Spleen (tissue), 11 donors: Measurements from ENCODE around the gene CACNA1C. TPM values are rescaled to one million over a fixed set of nuclear protein-coding genes. Genes with fewer than 3 reads are reported as not detected.

Experiments
- DNase-seq: peaks from one replicate; pipeline ENCODE4 v3.0.0-alpha.2; 2020
- H3K27ac ChIP-seq, 8 donors: fragments of 200-600 bp; sonication (generic) in 7 of 8; 1 replicate in 4 of 8; 2 replicates in 4 of 8; pipeline versions ENCODE4 v1.5.0 to v1.8.0; 2016 to 2021; ENCODE audit warnings: inconsistent platforms in 4 of 8, mild to moderate bottlenecking in 4 of 8, moderate library complexity in 1 of 8
- H3K27me3 ChIP-seq, 7 donors: fragments of 200-600 bp; sonication (generic) in 6 of 7; replicated peaks in 1 of 7; 1 replicate in 4 of 7; 2 replicates in 3 of 7; pipeline versions ENCODE4 v1.5.0 to v1.8.0; 2016 to 2021; ENCODE audit warnings: inconsistent platforms in 3 of 7, mild to moderate bottlenecking in 1 of 7
- H3K36me3 ChIP-seq, 6 donors: fragments of 200-600 bp; sonication (generic) in 5 of 6; 1 replicate in 4 of 6; 2 replicates in 2 of 6; pipeline versions ENCODE4 v1.5.0 to v1.8.0; 2016 to 2021; ENCODE audit warnings: inconsistent platforms in 2 of 6
- H3K4me1 ChIP-seq, 6 donors: fragments of 200-600 bp; sonication (generic) in 5 of 6; 1 replicate in 3 of 6; 2 replicates in 3 of 6; pipeline versions ENCODE4 v1.5.0 to v1.8.0; 2016 to 2021; ENCODE audit warnings: inconsistent platforms in 3 of 6
- H3K4me3 ChIP-seq, 8 donors: fragments of 200-600 bp; sonication (generic) in 7 of 8; 1 replicate in 4 of 8; 2 replicates in 4 of 8; pipeline versions ENCODE4 v1.5.0 to v1.8.0; 2016 to 2021; ENCODE audit warnings: inconsistent platforms in 4 of 8, mild to moderate bottlenecking in 4 of 8, moderate library complexity in 2 of 8
- H3K9me3 ChIP-seq, 8 donors: fragments of 200-600 bp; sonication (generic) in 7 of 8; 1 replicate in 4 of 8; 2 replicates in 4 of 8; pipeline versions ENCODE4 v1.5.0 to v1.8.0; 2016 to 2021; ENCODE audit warnings: inconsistent platforms in 4 of 8
- POLR2A ChIP-seq, 3 donors: fragments of 450-650 bp; IDR thresholded peaks; one replicate each; pipeline ENCODE4 v1.5.1; 2017; ENCODE audit warnings: antibody characterized with exemption in 3 of 3, mild to moderate bottlenecking in 1 of 3
- POLR2AphosphoS5 ChIP-seq, 3 donors: sonication (generic); formaldehyde crosslinking; IDR thresholded peaks; one replicate each; pipeline ENCODE4 v1.5.1; 2017; ENCODE audit warnings: antibody characterized with exemption in 3 of 3
- WGBS, 5 donors: extraction: QIAGEN DNeasy Blood & Tissue Kit in 3 of 5; methylation state at CpG; one replicate each; pipeline versions ENCODE4 v1.1.5 to v1.1.7; 2013 to 2018; 5-methylcytosine and 5-hydroxymethylcytosine counted together
- intact Hi-C: fragments of 100-400 bp; cut with DNase I; formaldehyde crosslinking; loops from one replicate; pipeline ENCODE4 v1.15.0; 2023; ENCODE audit warnings: low total_unique reads
- polyA plus RNA-seq, 3 donors: library from polyadenylated mRNA; stranded (reverse); fragments of 200-250 nt; gene quantifications; one replicate each; pipeline ENCODE4 v1.2.1, GENCODE V29; 2013
- total RNA-seq, 7 donors: library from RNA; depleted of rRNA in 3 of 7; stranded (reverse); fragments of >200 nt in 3 of 7; fragmentation: NEBNext Ultra II Directional in 4 of 7; extraction: Animal tissue kit (Norgen Biotek cat#: 25700) in 4 of 7; gene quantifications; one replicate each; pipeline versions ENCODE4 v1.1.0 to v1.2.1, GENCODE V29; 2016 to 2021
- TF ChIP-seq, protein P1 (sequence below), 11 experiments: fragments of 200-600 bp in 7 of 11; fragments of 450-650 bp in 4 of 11; sonication (generic) in 4 of 11; IDR thresholded peaks in 8 of 11; conservative IDR thresholded peaks in 3 of 11; 1 replicate in 7 of 11; 2 replicates in 4 of 11; pipeline versions ENCODE4 v1.4.0 to v1.8.0; 2016 to 2021; ENCODE audit warnings: antibody characterized with exemption in 11 of 11, inconsistent platforms in 4 of 11, mild to moderate bottlenecking in 1 of 11
- donor health status: healthy with polysubstance abuse.
- donor health status: DM: no; HTN: no; CAD: no; lungs with moderate emphysema.
- donor health status: DM: no; HTN: no; CAD: no.
- donor health status: Bipolar disorder and iron deficiency.
- donor health status: healthy.
- donor health status: DM: no; HTN: no; CAD: no.
- donor health status: DM: yes; HTN: yes; CAD: no.

Gene CACNA1C
- total and polyA plus RNA-seq, 10 donors: 0.67 to 27.6 (median 18.4) TPM

DNA sequence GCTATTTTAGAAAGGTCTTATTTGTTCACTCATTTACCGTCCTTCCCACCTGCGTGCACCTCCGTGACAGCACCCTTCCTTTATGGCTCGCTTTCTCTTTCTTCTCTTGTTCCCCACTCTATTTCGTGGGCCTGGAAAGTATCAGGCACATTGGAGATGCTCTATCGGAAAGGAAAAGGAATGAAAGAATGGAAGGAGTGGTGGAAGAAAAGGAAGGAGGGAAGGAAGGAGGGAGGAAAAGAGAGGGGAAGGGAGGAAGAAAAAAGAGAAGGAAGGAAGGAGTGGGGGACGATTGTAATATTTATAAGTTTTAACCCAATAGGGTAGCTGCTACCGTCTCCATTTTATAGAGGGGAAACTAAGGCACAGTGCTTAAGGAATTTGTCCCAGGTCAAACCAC lies 363.4 kb downstream of the CACNA1C start:
- no peak overlapping the region for H3K27ac ChIP-seq
- no peak overlapping the region for H3K4me3 ChIP-seq
- no peaks in the 10 kb centered on the region for H3K9me3 ChIP-seq
- DNase-seq: no peak
- no peaks in the 10 kb centered on the region for H3K27me3 ChIP-seq
- no peaks in the 10 kb centered on the region for H3K36me3 ChIP-seq
- 84 to 91% (median 87%) methylated on average over 8 of the region's 8 CpGs for WGBS, 5 donors
- intact Hi-C loops: no loop called here
- TF ChIP-seq, protein P1, sequence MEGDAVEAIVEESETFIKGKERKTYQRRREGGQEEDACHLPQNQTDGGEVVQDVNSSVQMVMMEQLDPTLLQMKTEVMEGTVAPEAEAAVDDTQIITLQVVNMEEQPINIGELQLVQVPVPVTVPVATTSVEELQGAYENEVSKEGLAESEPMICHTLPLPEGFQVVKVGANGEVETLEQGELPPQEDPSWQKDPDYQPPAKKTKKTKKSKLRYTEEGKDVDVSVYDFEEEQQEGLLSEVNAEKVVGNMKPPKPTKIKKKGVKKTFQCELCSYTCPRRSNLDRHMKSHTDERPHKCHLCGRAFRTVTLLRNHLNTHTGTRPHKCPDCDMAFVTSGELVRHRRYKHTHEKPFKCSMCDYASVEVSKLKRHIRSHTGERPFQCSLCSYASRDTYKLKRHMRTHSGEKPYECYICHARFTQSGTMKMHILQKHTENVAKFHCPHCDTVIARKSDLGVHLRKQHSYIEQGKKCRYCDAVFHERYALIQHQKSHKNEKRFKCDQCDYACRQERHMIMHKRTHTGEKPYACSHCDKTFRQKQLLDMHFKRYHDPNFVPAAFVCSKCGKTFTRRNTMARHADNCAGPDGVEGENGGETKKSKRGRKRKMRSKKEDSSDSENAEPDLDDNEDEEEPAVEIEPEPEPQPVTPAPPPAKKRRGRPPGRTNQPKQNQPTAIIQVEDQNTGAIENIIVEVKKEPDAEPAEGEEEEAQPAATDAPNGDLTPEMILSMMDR (IDR thresholded peaks at IDR 0.05 in 8 of 11, conservative IDR thresholded peaks at IDR 0.05 in 3 of 11): no peak
- no peak for TF ChIP-seq POLR2A (IDR thresholded peaks at IDR 0.05)
- TF ChIP-seq POLR2AphosphoS5 (IDR thresholded peaks at IDR 0.05): no peak
- peaks cover 0 to 11% (median 0%) of the 10 kb centered on the region in 6 donors for H3K4me1 ChIP-seq

DNA sequence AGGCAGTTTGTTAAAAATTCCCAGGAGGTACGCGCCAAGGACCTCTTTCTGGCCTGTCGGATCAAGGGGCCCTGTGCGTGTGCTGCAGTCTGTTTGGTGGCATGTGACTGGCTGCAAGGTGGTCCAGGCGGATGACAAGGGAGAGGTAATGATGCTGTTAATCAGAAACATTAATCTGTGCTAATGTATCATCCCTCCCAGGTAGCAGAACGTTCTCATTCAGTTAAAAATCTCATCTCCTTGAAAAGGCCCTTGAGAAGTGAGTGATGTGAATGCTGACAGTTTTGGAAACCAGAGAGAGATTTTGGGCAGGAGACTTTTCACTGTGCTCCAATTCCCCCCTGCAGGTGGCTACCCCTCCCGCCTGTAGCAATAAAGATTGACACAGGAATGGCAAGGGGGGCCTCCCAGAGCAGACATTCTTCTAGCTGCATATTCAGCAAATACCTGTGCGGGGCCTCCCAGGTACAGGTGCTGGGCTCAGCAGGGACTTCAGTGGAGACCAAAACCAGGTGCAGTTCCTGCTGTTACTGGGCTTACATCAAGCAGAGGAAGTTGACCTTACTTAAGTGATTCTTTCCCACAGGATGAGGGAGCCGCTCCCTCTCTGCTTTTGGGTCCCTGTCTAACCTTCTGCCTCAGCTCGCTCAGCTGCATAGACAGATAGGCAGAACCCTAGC lies 364.8 kb downstream of the CACNA1C start:
- Histone ChIP-seq H3K9me3 (no peaks in the 10 kb centered on the region), H3K36me3 (no peaks in the 10 kb centered on the region), H3K27me3 (no peaks in the 10 kb centered on the region), H3K27ac (no peak overlapping the region), H3K4me1 (peaks cover 0 to 11% (median 0%) of the 10 kb centered on the region in 6 donors), H3K4me3 (no peak overlapping the region)
- peak; percentile 46 for DNase-seq
- intact Hi-C loops: no loop called here
- no peak for TF ChIP-seq POLR2A (IDR thresholded peaks at IDR 0.05)
- TF ChIP-seq POLR2AphosphoS5 (IDR thresholded peaks at IDR 0.05): no peak
- TF ChIP-seq, protein P1 (IDR thresholded peaks at IDR 0.05 in 8 of 11, conservative IDR thresholded peaks at IDR 0.05 in 3 of 11): no peak
- 86 to 91% (median 89%) methylated on average over 9 to 10 of the region's 10 CpGs for WGBS, 5 donors

DNA sequence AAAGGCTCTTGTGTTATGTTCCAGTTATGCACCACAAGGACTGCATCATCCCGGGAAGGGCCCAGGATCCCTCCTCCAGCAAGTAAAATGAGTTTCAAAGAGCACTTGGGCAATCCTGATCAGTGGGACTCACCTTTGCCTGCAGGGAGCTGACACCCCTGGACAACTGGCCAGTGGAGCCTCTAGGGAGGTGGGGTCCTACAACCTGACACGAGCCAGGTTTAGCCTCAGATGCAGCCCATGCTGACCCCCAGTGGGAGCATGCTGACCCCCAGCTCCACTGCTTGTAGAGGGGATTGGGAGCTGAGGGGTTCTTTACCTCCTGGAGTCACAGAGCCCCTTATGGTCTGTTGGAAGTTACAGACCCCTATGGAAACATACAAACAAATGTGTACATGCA lies 365.8 kb downstream of the CACNA1C start:
- WGBS, 5 donors: 75 to 91% (median 80%) methylated on average over 2 of the region's 2 CpGs
- H3K4me3 ChIP-seq: no peak overlapping the region
- TF ChIP-seq POLR2A (IDR thresholded peaks at IDR 0.05) (no peak), POLR2AphosphoS5 (IDR thresholded peaks at IDR 0.05) (no peak)
- TF ChIP-seq, protein P1 (IDR thresholded peaks at IDR 0.05 in 8 of 11, conservative IDR thresholded peaks at IDR 0.05 in 3 of 11): no peak
- no peak overlapping the region for H3K27ac ChIP-seq
- peaks cover 0 to 11% (median 0%) of the 10 kb centered on the region in 6 donors for H3K4me1 ChIP-seq
- intact Hi-C loops: no loop called here
- H3K9me3 ChIP-seq: no peaks in the 10 kb centered on the region
- H3K27me3 ChIP-seq: no peaks in the 10 kb centered on the region
- H3K36me3 ChIP-seq: no peaks in the 10 kb centered on the region
- peak; percentile 37 for DNase-seq

DNA sequence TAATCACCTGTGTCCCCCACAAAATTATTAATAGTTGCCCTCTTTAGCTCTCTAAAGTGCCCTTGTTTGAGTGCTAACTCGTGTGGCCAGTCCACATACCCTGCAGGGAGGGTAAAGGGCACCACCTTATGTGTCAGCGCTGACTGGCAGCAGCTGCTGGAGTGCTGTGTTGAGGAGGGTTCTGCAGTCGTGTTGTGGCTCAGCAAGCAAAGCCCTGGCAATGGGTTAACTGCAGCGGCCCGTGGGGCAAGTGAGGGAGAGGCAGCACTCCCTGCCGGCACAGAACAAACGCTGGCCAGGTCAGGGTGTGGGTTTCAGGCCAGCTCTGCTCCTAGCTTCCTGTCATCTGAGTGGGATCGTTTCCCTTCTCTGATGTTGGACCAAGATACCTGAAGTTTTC lies 369.8 kb downstream of the CACNA1C start:
- no peaks in the 10 kb centered on the region for H3K27me3 ChIP-seq
- H3K4me1 ChIP-seq: peaks cover 0 to 11% (median 2%) of the 10 kb centered on the region in 6 donors
- intact Hi-C loops: no loop called here
- no peak overlapping the region for H3K27ac ChIP-seq
- 62 to 83% (median 76%) methylated on average over 4 to 8 of the region's 8 CpGs for WGBS, 5 donors
- H3K4me3 ChIP-seq: no peak overlapping the region
- TF ChIP-seq POLR2AphosphoS5 (IDR thresholded peaks at IDR 0.05) (no peak), POLR2A (IDR thresholded peaks at IDR 0.05) (no peak)
- TF ChIP-seq, protein P1 (IDR thresholded peaks at IDR 0.05 in 8 of 11, conservative IDR thresholded peaks at IDR 0.05 in 3 of 11): no peak
- no peaks in the 10 kb centered on the region for H3K36me3 ChIP-seq
- H3K9me3 ChIP-seq: peaks cover 0 to 8% (median 3%) of the 10 kb centered on the region in 8 donors
- peak; percentile 64 for DNase-seq
